RWPE1 (cell line): ENCODE results near the gene VTA1.
A peak's percentile ranks its signal among the peaks of the same experiment; 100 is the strongest.
"Not testable (repeated sequence)": the region's sequence is repeated elsewhere in the genome, so short reads cannot be mapped to it uniquely, and the experiment has no call there.

ENCODE experiments used
- CTCF ChIA-PET: fragments of 350-600 bp; sonication (Branson Sonifier 250); formaldehyde crosslinking; extraction: SDS; loops from one replicate; lab custom pipeline; 2021; lab: Yijun Ruan, JAX
- POLR2A ChIA-PET: fragments of 400-600 bp; formaldehyde crosslinking; extraction: SDS; loops from one replicate; lab custom pipeline; 2020; ENCODE audit warnings: antibody characterized with exemption; ENCODE audit not compliant: low non-redundant PET; lab: Yijun Ruan, JAX
- DNase-seq: peaks from one replicate; pipeline ENCODE4 v3.0.0; 2012; ENCODE audit warnings: low spot score
- H3K27ac ChIP-seq: fragments of 450-650 bp; 2 replicates; pipeline ENCODE4 v1.5.1; 2017
- TF ChIP-seq, protein P1 (sequence below): fragments of 450-650 bp; conservative IDR thresholded peaks from 2 replicates; pipeline ENCODE4 v1.5.1; 2017; ENCODE audit warnings: low read depth, mild to moderate bottlenecking

VTA1 gene, protein sequence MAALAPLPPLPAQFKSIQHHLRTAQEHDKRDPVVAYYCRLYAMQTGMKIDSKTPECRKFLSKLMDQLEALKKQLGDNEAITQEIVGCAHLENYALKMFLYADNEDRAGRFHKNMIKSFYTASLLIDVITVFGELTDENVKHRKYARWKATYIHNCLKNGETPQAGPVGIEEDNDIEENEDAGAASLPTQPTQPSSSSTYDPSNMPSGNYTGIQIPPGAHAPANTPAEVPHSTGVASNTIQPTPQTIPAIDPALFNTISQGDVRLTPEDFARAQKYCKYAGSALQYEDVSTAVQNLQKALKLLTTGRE

DNA sequence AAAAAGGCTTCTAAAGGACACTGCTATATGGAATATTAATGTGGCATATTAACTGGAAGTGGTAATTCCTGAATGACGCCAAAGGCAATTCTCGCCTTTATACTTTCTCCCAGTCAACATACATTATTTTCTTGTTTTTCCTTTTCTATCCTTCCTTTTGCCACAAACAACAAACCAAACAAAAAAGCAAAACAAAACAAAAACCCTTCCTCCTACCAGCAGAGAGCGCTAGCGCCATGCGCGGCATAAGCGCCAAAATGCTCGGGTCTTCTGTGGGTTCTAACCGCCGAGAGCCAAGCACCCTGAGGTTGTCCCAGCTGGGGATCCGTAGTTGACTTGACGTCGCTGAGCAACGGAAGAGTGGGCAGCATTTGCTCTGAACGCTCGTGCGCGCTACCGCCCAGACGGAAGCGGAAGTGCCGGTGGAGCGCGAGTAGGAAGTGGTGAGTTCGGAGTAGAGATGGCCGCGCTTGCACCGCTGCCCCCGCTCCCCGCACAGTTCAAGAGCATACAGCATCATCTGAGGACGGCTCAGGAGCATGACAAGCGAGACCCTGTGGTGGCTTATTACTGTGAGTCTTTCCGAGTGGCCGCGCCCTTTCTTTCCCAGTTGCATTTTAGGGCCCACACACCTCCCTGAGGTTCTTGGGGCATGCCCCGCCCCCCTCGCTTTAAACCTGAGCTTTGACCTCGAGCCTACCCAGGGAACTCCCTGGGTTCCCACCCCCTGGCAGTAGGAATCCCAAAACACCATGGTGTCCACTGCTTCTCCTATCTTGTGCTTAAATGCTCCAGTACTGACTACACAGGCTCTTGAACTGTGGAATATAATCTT, at the start of gene VTA1, which contains the start of gene NMBR:
Gene VTA1 (plus strand): TSS at position 436 of the 835 bp plus-strand sequence. CDS start 25 bp downstream, at position 461.
Gene NMBR (minus strand): TSS at position 295 of the 835 bp plus-strand sequence. CDS start 58,464 bp downstream, outside the sequence.
- peak within 1 kb of the TSS; percentile 64 for H3K27ac ChIP-seq
- ChIA-PET POLR2A (no interaction called here), CTCF (interaction anchor here (0.6 to 1.8 kb wide), 11 partner anchors 9 to 1299 kb away, joined by 3 to 7 read pairs (median 4); no protein-coding TSS in a partner anchor)
- DNase-seq, result peak; percentile 91
- TF ChIP-seq, protein P1, sequence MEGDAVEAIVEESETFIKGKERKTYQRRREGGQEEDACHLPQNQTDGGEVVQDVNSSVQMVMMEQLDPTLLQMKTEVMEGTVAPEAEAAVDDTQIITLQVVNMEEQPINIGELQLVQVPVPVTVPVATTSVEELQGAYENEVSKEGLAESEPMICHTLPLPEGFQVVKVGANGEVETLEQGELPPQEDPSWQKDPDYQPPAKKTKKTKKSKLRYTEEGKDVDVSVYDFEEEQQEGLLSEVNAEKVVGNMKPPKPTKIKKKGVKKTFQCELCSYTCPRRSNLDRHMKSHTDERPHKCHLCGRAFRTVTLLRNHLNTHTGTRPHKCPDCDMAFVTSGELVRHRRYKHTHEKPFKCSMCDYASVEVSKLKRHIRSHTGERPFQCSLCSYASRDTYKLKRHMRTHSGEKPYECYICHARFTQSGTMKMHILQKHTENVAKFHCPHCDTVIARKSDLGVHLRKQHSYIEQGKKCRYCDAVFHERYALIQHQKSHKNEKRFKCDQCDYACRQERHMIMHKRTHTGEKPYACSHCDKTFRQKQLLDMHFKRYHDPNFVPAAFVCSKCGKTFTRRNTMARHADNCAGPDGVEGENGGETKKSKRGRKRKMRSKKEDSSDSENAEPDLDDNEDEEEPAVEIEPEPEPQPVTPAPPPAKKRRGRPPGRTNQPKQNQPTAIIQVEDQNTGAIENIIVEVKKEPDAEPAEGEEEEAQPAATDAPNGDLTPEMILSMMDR, result peak; percentile 90

DNA sequence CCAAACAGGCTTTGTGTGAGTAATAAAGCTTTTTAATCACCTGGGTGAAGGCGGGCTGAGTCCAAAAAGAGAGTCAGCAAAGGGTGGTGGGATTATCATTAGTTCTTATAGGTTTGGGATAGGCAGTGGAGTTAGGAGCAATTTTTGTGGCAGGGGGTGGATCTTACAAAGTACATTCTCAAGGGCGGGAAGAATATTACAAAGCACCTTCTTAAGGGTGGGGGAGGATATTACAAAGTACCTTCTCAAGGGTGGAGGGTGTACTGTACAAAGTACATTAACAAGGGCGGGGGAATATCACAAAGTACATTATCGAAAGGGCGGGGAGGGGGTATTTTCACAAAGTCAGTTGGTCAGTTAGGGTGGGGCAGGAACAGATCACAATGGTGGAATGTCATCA, 42.2 kb upstream of the VTA1 start:
- POLR2A ChIA-PET, H3K27ac ChIP-seq, DNase-seq, CTCF ChIA-PET: not testable (repeated sequence)

GRCh38 chr6:142110820-142111219, 36.2 kb upstream of the VTA1 start:
- H3K27ac ChIP-seq, POLR2A ChIA-PET, DNase-seq: not testable (repeated sequence)
- CTCF ChIA-PET, result interaction anchor here (2.4 kb wide), 1 partner anchor 121 kb away, joined by 15 read pairs; no protein-coding TSS in a partner anchor

- POLR2A ChIA-PET, result no interaction called here
- no peak overlapping the region for H3K27ac ChIP-seq
- peak; percentile 57 for DNase-seq
- CTCF ChIA-PET, result interaction anchor here (0.6 to 2.4 kb wide), 5 partner anchors 17 to 863 kb away, joined by 3 to 15 read pairs (median 6); no protein-coding TSS in a partner anchor
- TF ChIP-seq, protein P1, result peak; percentile 76
These were observed 34.5 kb upstream of the VTA1 start for GRCh38 chr6:142112451-142113061.

- H3K27ac ChIP-seq, result no peak overlapping the region
- POLR2A ChIA-PET, result no interaction called here
- no peak for DNase-seq
- TF ChIP-seq, protein P1, result no peak
- CTCF ChIA-PET, result no interaction called here
These were observed 29.7 kb upstream of the VTA1 start for GRCh38 chr6:142117366-142117765.

- TF ChIP-seq, protein P1, result no peak
- no peak for DNase-seq
- CTCF ChIA-PET, result no interaction called here
- POLR2A ChIA-PET, result no interaction called here
- no peak overlapping the region for H3K27ac ChIP-seq
These were observed 28.7 kb upstream of the VTA1 start for GRCh38 chr6:142118328-142118727.

DNA sequence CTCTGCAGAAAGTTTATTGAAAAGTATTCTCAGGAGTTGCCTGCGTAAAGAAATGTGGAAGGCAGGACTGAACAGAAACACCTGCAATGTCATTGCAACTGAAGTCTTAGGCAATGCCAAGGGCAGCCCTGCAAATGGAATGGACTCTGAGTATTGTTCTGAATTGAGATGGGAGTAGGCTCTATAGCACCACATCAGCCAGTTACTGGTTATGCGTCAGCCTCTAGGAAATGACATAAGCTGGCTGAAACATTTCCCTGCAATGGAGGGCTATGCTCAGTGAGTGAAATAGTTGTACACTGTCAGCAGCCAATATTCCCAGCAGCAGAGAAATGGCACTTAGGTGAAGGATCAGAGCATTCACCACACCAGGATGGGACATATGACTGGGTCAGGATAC, 28.1 kb upstream of the VTA1 start:
- H3K27ac ChIP-seq, result no peak overlapping the region
- DNase-seq, result no peak
- ChIA-PET CTCF (no interaction called here), POLR2A (no interaction called here)
- TF ChIP-seq, protein P1, result no peak
